Loucy (cell line): ENCODE measurements around the gene SH3TC2.

Experiments used
- CTCF ChIP-seq: fragments of 200-600 bp; sonication (generic); conservative IDR thresholded peaks from 2 replicates; pipeline ENCODE4 v1.5.1; 2014; ENCODE audit warnings: mild to moderate bottlenecking, antibody characterized with exemption, low read length
- EZH2phosphoT487 ChIP-seq: fragments of 200-600 bp; IDR thresholded peaks from 2 replicates; pipeline ENCODE4 v1.6.1; 2018; ENCODE audit warnings: antibody characterized with exemption, mild to moderate bottlenecking, moderate library complexity, borderline replicate concordance

GRCh38 chr5:148972396-148972795 is 90.5 kb downstream of the SH3TC2 start:
- TF ChIP-seq EZH2phosphoT487, result no peak
- TF ChIP-seq CTCF, result no peak
